K562 (cell line): ENCODE results near the gene LIPE. TPM values are rescaled to one million over a fixed set of nuclear protein-coding genes. Genes with fewer than 3 reads are reported as not detected.

Experiments used
- ATAC-seq: fragments of 200-7000 bp; cut with Tn5 transposase; 3 replicates; pipeline ENCODE4 v1.9.1; 2020; ENCODE audit warnings: moderate library complexity
- BruUV-seq: library from RNA; stranded (reverse); fragments of 400-500 nt; replicated peaks from 2 replicates; lab custom pipeline; 2021; lab: Mats Ljungman, UMichigan
- CTCF ChIA-PET: fragments of 300-600 bp; formaldehyde crosslinking; extraction: SDS; loops from one replicate; lab custom pipeline; 2021; ENCODE audit warnings: low intra/inter-chr PET ratio; lab: Yijun Ruan, JAX
- POLR2A ChIA-PET: fragments of 300-600, 350-650 bp; sonication (Branson Sonifier 250); formaldehyde crosslinking; extraction: SDS; loops from one replicate; lab custom pipeline; 2021; ENCODE audit warnings: antibody characterized with exemption, inconsistent platforms; lab: Yijun Ruan, JAX
- DNase-seq, 4 experiments: peaks; one replicate each; pipeline versions ENCODE4 v3.0.0 to v3.0.0-alpha.2; 2011 to 2018; ENCODE audit warnings: low spot score in 3 of 4, mixed read lengths in 3 of 4; ENCODE audit errors: extremely low read depth in 1 of 4
- FAIRE-seq: peaks from 2 replicates; lab custom pipeline; 2011; peaks lifted over from hg19 to GRCh38; lab: Jason Lieb, UNC
- H2AFZ ChIP-seq: 2 replicates; pipeline ENCODE4 v1.6.0; 2011; ENCODE audit warnings: low read depth, low read length, control low read depth, inconsistent platforms
- H3K27ac ChIP-seq: fragments of 200-600 bp; 3 replicates; pipeline ENCODE4 v1.8.0; 2011; ENCODE audit warnings: low read depth, mild to moderate bottlenecking, control low read depth, inconsistent platforms, low read length, moderate library complexity, mixed read lengths; ENCODE audit errors: extremely low read depth
- H3K27me3 ChIP-seq, 2 experiments: fragments of 300-600 bp in 1 of 2; 2 replicates in 1 of 2; 3 replicates in 1 of 2; pipeline versions ENCODE4 v1.6.0 to v1.8.0; 2011; ENCODE audit warnings: inconsistent platforms in 2 of 2, low read length in 2 of 2, mild to moderate bottlenecking in 1 of 2, mixed read lengths in 1 of 2, moderate library complexity in 1 of 2; ENCODE audit not compliant: control insufficient read depth in 2 of 2, insufficient read depth in 2 of 2
- H3K36me3 ChIP-seq: fragments of 300-600 bp; 3 replicates; pipeline ENCODE4 v1.8.0; 2011; ENCODE audit warnings: mild to moderate bottlenecking, low read length, inconsistent platforms; ENCODE audit not compliant: control insufficient read depth, insufficient read depth
- H3K4me1 ChIP-seq, 2 experiments: fragments of 200-600 bp in 1 of 2; replicated peaks in 1 of 2; 2 replicates in 1 of 2; 3 replicates in 1 of 2; pipeline versions ENCODE4 v1.5.1 to v1.8.0; 2011; ENCODE audit warnings: inconsistent platforms in 2 of 2, low read length in 2 of 2, mild to moderate bottlenecking in 1 of 2, mixed read lengths in 1 of 2, moderate library complexity in 1 of 2; ENCODE audit not compliant: control insufficient read depth in 2 of 2, insufficient read depth in 2 of 2
- H3K4me2 ChIP-seq: 2 replicates; pipeline ENCODE4 v1.6.1; 2011; ENCODE audit warnings: low read length, control low read depth, inconsistent platforms, mixed read lengths; ENCODE audit not compliant: insufficient read depth
- H3K4me3 ChIP-seq: fragments of 200-600 bp; sonication (generic), shearing (Covaris generic); 2 replicates; pipeline ENCODE4 v1.5.1; 2016; ENCODE audit warnings: control low read depth, inconsistent platforms
- H3K79me2 ChIP-seq: fragments of 200-600 bp; 3 replicates; pipeline ENCODE4 v1.8.0; 2011; ENCODE audit warnings: low read length, inconsistent platforms; ENCODE audit not compliant: control insufficient read depth, insufficient read depth
- H3K9ac ChIP-seq, 2 experiments: 2 replicates each; pipeline versions ENCODE4 v1.6.0 to v1.6.1; 2011; ENCODE audit warnings: low read depth in 2 of 2, low read length in 2 of 2, control low read depth in 1 of 2, inconsistent platforms in 1 of 2, mild to moderate bottlenecking in 1 of 2, mixed read lengths in 1 of 2; ENCODE audit not compliant: insufficient read depth in 1 of 2
- H3K9me1 ChIP-seq: one replicate; pipeline ENCODE4 v1.6.0; 2011; ENCODE audit warnings: inconsistent platforms, mild to moderate bottlenecking, low read length, moderate library complexity; ENCODE audit not compliant: control insufficient read depth, insufficient read depth
- H3K9me3 ChIP-seq: replicated peaks from 2 replicates; pipeline ENCODE4 v1.5.1; 2011; ENCODE audit warnings: low read depth, low read length, inconsistent platforms; ENCODE audit not compliant: control insufficient read depth, insufficient read depth
- H4K20me1 ChIP-seq: replicated peaks from 2 replicates; pipeline ENCODE4 v1.6.1; 2011; ENCODE audit warnings: low read length, inconsistent platforms, mixed read lengths; ENCODE audit not compliant: control insufficient read depth, insufficient read depth
- BCL6 ChIP-seq: fragments of 250-450 bp; sonication (Bioruptor Pico); IDR thresholded peaks from 2 replicates; pipeline ENCODE4 v1.4.0; 2020
- CREB1 ChIP-seq, 2 experiments: sonication (generic) in 1 of 2; formaldehyde crosslinking in 1 of 2; IDR thresholded peaks; 2 replicates each; pipeline versions ENCODE4 v1.6.1 to v1.8.0; 2012 to 2022; ENCODE audit warnings: inconsistent platforms in 1 of 2, mild to moderate bottlenecking in 1 of 2, missing genetic modification reagents in 1 of 2, moderate library complexity in 1 of 2
- CREM ChIP-seq: IDR thresholded peaks from 2 replicates; pipeline ENCODE4 v1.6.1; 2014; ENCODE audit warnings: antibody characterized with exemption, low read depth
- CTBP1 ChIP-seq: fragments of 450-650 bp; IDR thresholded peaks from 2 replicates; pipeline ENCODE4 v1.6.1; 2016; ENCODE audit warnings: borderline replicate concordance
- DPF2 ChIP-seq: fragments of 450-650 bp; IDR thresholded peaks from 2 replicates; pipeline ENCODE4 v1.6.1; 2016
- FIP1L1 ChIP-seq: fragments of 200-400 bp; formaldehyde crosslinking; IDR thresholded peaks from 2 replicates; pipeline ENCODE4 v1.6.1; 2018; ENCODE audit warnings: mild to moderate bottlenecking, low read depth, low read length; ENCODE audit not compliant: poor library complexity, severe bottlenecking
- GATAD2A ChIP-seq: fragments of 450-650 bp; IDR thresholded peaks from 2 replicates; pipeline ENCODE4 v1.6.1; 2017
- RAD51 ChIP-seq: fragments of 450-650 bp; IDR thresholded peaks from 2 replicates; pipeline ENCODE4 v1.7.1; 2016; ENCODE audit warnings: low read depth, mild to moderate bottlenecking, borderline replicate concordance
- SIRT6 ChIP-seq: IDR thresholded peaks from one replicate; pipeline ENCODE4 v1.6.1; 2012; ENCODE audit warnings: low read depth, mild to moderate bottlenecking, control low read depth, inconsistent platforms, low read length, moderate library complexity
- SMARCB1 ChIP-seq: IDR thresholded peaks from 2 replicates; pipeline ENCODE4 v1.6.1; 2011; ENCODE audit warnings: improper control_type of control experiment, low read depth; ENCODE audit not compliant: insufficient read length
- TARDBP ChIP-seq: fragments of 450-650 bp; IDR thresholded peaks from 2 replicates; pipeline ENCODE4 v1.6.1; 2016
- TGIF2 ChIP-seq: sonication (generic); formaldehyde crosslinking; IDR thresholded peaks from 2 replicates; pipeline ENCODE4 v1.8.1; 2022; ENCODE audit warnings: mild to moderate bottlenecking, missing genetic modification reagents, moderate library complexity
- ZFPM2 ChIP-seq: fragments of 250-450 bp; sonication (Bioruptor Pico); IDR thresholded peaks from 2 replicates; pipeline ENCODE4 v1.5.1; 2022; ENCODE audit warnings: mild to moderate bottlenecking
- ZNF696 ChIP-seq: fragments of 250-450 bp; sonication (Bioruptor Pico); conservative IDR thresholded peaks from 2 replicates; pipeline ENCODE4 v1.4.0; 2020; ENCODE audit warnings: mild to moderate bottlenecking, moderate library complexity
- ZSCAN32 ChIP-seq: fragments of 450-650 bp; formaldehyde crosslinking; IDR thresholded peaks from 2 replicates; pipeline ENCODE4 v1.4.0; 2020; ENCODE audit warnings: mild to moderate bottlenecking, moderate library complexity
- WGBS: fragments of 100-300 bp; shearing (Covaris generic); methylation state at CpG from one replicate; pipeline ENCODE4 v1.1.6; 2016; ENCODE audit warnings: low coverage, mixed read lengths; ENCODE audit not compliant: insufficient coverage; ENCODE audit errors: missing lambda C conversion rate; 5-methylcytosine and 5-hydroxymethylcytosine counted together
- in situ Hi-C: fragments of 300-500 bp; cut with MboI; formaldehyde crosslinking; loops from 4 replicates; pipeline ENCODE4 v1.15.0; 2018; ENCODE audit warnings: inconsistent platforms, mixed read lengths
- intact Hi-C: fragments of 100-400 bp; cut with micrococcal nuclease; formaldehyde crosslinking; loops from 2 replicates; pipeline ENCODE4 v1.14.2; 2022
- polyA plus RNA-seq, 8 experiments: library from polyadenylated mRNA; depleted of rRNA in 4 of 8; stranded (reverse) in 5 of 8; unstranded in 3 of 8; fragments of >200 nt; fragmentation: Nextera tagmentation in 2 of 8; fragmentation: Illumina TruSeq in 1 of 8; extraction: Ambion mirVana in 2 of 8; extraction: Trizol in 1 of 8; gene quantifications; 2 replicates each; pipeline versions ENCODE4 v1.2.1 to v1.2.3, GENCODE V29; 2011 to 2014; ENCODE audit warnings: inconsistent platforms in 1 of 8, missing spikeins in 1 of 8
- total RNA-seq, 7 experiments: library from RNA; depleted of rRNA in 6 of 7; stranded (reverse); fragments of >200 nt in 6 of 7; fragmentation: Illumina TruSeq in 2 of 7; extraction: Trizol in 2 of 7; gene quantifications; 2 replicates each; pipeline versions ENCODE4 v1.2.1 to v1.2.3, GENCODE V29; 2011 to 2021; ENCODE audit warnings: low replicate concordance in 1 of 7
- TF ChIP-seq, protein P1 (sequence below): fragments of 450-650 bp; IDR thresholded peaks from 2 replicates; pipeline ENCODE4 v1.6.1; 2017; ENCODE audit warnings: mild to moderate bottlenecking, moderate library complexity
- TF ChIP-seq, protein P2 (sequence below), 2 experiments: fragments of 450-650 bp; IDR thresholded peaks; 2 replicates each; pipeline ENCODE4 v1.6.1; 2018; ENCODE audit warnings: mild to moderate bottlenecking in 2 of 2, low read depth in 1 of 2; ENCODE audit not compliant: partially characterized antibody in 2 of 2

The LIPE gene
- total and polyA plus RNA-seq, 9 of the 15 experiments (the other 6 are each of a cell fraction or from before 2014, with no cell fraction given), result 0.22 TPM; not detected in 8

DNA sequence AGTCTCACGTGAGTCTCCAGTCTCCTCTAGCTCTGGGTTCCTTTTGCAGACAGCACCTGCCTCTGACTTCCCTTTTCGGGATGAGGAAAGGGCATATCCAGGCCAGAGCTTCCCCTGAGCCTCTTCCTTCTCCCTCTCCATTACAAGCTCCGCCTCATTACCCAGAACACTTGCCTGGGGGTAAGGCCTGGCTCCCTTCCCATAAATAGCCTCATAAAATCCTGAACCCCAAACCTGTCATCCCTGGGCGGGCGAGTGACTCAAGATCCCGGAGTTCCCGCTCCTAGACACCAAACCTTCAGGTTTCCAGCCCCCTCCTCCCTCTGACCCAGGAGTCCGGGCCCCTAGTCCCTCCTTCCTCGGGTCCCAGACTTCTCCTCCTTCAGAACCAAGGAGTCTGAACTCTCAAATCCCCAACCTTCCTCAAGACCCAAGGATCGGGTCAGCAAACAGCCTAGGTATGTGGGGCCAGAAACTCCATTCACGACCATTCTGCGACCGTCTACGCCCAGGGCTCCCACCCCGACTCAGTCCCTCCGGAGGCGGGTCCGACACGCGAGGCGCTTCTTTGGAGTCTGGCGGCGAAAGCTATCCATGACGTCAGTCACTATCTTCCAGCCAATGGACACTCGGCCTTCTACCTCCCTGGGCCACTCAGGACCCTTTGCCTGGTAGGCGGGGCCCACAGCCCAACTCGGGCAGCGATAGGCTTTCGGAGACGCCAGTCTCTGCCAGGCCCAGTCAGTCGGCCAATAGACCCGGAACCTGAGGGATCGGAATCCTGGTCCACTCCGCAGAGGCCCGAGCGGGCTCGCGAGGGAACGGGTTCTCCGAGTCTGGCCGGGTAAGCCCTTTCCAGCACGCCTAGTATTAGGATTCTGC lies 30.6 kb downstream of the LIPE start:
- H3K27ac ChIP-seq, result peak overlapping the region; percentile 81
- H3K4me1 ChIP-seq, result peaks cover 14 to 20% of the 10 kb centered on the region in 2 experiments
- H3K9me1 ChIP-seq, result peaks cover 5% of the 10 kb centered on the region
- BruUV-seq, result TSS peak; percentile 96
- peak overlapping the region; percentile 98 for H3K4me2 ChIP-seq
- WGBS, result 2% methylated on average over 36 of the region's 42 CpGs
- in situ Hi-C loops (no loop called here), intact Hi-C loops (no loop called here)
- peaks cover 5 to 6% of the 10 kb centered on the region in 2 experiments; a peak in 3 of 5 replicates for H3K27me3 ChIP-seq
- peak overlapping the region; percentile 79 to 83 for H3K9ac ChIP-seq
- no peaks in the 10 kb centered on the region for H3K36me3 ChIP-seq
- DNase-seq (peak; percentile 99 to 100 (median 100)), FAIRE-seq (peak; percentile 100), ATAC-seq (peak; percentile 99)
- H3K9me3 ChIP-seq, result no peaks in the 10 kb centered on the region
- peak overlapping the region; percentile 99 for H2AFZ ChIP-seq
- ChIA-PET POLR2A (interaction anchor here (0.6 to 2.6 kb wide), 18 partner anchors 10 to 285 kb away, joined by 3 to 13 read pairs (median 3); partner anchors contain the start of gene GSK3A), CTCF (interaction anchor here (0.9 kb wide), 1 partner anchor 288 kb away, joined by 3 read pairs; no protein-coding TSS in a partner anchor)
- H4K20me1 ChIP-seq, result no peaks in the 10 kb centered on the region; the same call in 1 of the 2 replicates
- peaks cover 6% of the 10 kb centered on the region; the same call in 1 of the 3 replicates for H3K79me2 ChIP-seq
- H3K4me3 ChIP-seq, result peak overlapping the region; percentile 49
- no peak for TF ChIP-seq SMARCB1
- peak; percentile 14; the same call in 1 of the 2 replicates for TF ChIP-seq DPF2
- no peak for TF ChIP-seq FIP1L1
- peak; percentile 93 for TF ChIP-seq CREM
- TF ChIP-seq TGIF2, result no peak
- TF ChIP-seq ZNF696 (CRISPR knock-in tag), result no peak
- TF ChIP-seq, protein P1, sequence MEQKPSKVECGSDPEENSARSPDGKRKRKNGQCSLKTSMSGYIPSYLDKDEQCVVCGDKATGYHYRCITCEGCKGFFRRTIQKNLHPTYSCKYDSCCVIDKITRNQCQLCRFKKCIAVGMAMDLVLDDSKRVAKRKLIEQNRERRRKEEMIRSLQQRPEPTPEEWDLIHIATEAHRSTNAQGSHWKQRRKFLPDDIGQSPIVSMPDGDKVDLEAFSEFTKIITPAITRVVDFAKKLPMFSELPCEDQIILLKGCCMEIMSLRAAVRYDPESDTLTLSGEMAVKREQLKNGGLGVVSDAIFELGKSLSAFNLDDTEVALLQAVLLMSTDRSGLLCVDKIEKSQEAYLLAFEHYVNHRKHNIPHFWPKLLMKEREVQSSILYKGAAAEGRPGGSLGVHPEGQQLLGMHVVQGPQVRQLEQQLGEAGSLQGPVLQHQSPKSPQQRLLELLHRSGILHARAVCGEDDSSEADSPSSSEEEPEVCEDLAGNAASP, result no peak
- no peak for TF ChIP-seq ZFPM2 (CRISPR knock-in tag)
- 0 out of 2 replicates have a peak, but pooled peaks have one; percentile 19 for TF ChIP-seq TARDBP
- TF ChIP-seq SIRT6, result no peak
- peak; percentile 31; the same call in 1 of the 2 replicates for TF ChIP-seq CTBP1
- TF ChIP-seq, protein P2, sequence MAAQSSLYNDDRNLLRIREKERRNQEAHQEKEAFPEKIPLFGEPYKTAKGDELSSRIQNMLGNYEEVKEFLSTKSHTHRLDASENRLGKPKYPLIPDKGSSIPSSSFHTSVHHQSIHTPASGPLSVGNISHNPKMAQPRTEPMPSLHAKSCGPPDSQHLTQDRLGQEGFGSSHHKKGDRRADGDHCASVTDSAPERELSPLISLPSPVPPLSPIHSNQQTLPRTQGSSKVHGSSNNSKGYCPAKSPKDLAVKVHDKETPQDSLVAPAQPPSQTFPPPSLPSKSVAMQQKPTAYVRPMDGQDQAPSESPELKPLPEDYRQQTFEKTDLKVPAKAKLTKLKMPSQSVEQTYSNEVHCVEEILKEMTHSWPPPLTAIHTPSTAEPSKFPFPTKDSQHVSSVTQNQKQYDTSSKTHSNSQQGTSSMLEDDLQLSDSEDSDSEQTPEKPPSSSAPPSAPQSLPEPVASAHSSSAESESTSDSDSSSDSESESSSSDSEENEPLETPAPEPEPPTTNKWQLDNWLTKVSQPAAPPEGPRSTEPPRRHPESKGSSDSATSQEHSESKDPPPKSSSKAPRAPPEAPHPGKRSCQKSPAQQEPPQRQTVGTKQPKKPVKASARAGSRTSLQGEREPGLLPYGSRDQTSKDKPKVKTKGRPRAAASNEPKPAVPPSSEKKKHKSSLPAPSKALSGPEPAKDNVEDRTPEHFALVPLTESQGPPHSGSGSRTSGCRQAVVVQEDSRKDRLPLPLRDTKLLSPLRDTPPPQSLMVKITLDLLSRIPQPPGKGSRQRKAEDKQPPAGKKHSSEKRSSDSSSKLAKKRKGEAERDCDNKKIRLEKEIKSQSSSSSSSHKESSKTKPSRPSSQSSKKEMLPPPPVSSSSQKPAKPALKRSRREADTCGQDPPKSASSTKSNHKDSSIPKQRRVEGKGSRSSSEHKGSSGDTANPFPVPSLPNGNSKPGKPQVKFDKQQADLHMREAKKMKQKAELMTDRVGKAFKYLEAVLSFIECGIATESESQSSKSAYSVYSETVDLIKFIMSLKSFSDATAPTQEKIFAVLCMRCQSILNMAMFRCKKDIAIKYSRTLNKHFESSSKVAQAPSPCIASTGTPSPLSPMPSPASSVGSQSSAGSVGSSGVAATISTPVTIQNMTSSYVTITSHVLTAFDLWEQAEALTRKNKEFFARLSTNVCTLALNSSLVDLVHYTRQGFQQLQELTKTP (IDR thresholded peaks at IDR 0.05; ENCODE audit: low read depth in 1 of 2, partially characterized antibody in 2 of 2), result no peak
- TF ChIP-seq BCL6 (CRISPR knock-in tag), result no peak
- peak; percentile 85 for TF ChIP-seq CREB1 (IDR thresholded peaks at IDR 0.05)
- TF ChIP-seq CREB1 (CRISPR knock-in tag; IDR thresholded peaks at IDR 0.05), result peak; percentile 90
- TF ChIP-seq RAD51, result no peak
- no peak for TF ChIP-seq ZSCAN32
- peak; percentile 89; the same call in 1 of the 2 replicates for TF ChIP-seq GATAD2A
